ENCODE results near the gene INIP.

The INIP gene, protein sequence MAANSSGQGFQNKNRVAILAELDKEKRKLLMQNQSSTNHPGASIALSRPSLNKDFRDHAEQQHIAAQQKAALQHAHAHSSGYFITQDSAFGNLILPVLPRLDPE

DNA sequence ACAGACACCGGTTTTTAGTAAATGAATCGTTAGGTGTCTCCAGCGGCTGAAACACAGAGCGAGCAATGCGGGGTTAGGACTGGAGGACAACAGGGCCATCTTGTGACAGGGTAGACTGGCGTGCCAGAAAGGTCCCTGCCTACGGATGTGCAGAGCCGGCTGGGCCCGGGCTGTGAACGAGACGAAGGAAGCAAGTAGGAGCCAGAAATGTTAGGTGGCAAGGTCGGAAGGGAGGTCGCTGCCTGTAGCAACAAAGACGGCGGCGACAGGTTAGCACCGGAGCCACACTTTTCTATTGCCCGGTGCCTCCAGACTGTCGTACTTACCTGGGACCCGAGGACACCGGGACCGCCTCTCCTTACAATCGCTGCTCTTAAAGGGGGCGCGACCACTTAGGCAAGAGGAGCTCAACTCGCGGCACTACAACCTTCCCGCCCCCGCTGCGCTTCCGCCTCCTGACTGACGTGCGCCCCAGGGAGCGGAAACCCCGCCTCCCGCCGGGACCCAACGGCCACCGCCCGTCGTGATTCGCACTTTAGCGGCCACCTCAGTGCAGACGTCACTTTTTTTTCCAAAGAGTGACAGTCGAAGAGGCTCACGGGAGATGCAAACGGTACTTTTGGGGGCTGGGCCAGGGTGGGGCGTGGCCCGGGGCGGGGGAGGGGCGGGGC lies at the start of gene INIP:
Gene INIP, minus strand, starts transcription at position 457 of the 671 bp plus-strand sequence. CDS start 1,632 bp downstream, outside the sequence.
- DNase-seq: peak; percentile 97

DNA sequence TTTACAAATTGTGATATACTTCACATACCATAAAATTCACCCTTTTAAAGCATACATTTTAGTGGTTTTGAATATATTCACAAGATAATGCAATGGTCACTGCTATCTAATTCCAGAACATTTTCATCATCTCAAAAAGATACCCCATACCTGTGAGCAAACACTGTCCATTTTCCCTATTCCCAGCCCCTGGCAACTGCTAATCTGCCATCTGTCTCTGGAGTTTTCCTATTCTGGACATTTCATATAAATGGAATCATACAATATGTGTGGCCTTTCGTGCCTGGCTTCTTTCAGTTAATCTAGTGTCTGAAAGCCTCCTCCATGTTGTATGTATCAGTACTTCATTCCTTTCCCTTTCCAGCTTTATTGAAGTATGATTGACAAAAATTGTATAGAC lies 47.4 kb upstream of the INIP start:
- DNase-seq: no peak

DNA sequence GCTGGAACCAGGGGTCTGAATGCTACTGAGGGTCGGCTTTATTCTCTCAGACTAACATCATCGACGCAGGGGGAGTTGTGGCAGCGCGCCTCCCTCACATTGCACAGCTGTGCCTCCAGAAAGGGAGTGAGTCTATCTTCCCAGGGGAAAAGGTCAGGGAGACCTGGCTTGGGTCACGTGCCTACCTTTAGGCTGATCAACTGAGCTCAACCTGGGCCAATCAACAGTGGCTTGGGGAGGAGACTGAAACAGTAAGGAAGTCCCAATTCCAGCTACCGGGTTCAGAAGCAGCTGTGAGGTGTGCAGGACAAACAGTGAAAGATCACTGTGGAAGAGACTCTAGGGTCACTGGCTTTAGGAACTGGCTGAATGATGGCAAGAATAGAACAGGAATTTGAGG lies 46.9 kb upstream of the INIP start:
- no peak for DNase-seq

DNA sequence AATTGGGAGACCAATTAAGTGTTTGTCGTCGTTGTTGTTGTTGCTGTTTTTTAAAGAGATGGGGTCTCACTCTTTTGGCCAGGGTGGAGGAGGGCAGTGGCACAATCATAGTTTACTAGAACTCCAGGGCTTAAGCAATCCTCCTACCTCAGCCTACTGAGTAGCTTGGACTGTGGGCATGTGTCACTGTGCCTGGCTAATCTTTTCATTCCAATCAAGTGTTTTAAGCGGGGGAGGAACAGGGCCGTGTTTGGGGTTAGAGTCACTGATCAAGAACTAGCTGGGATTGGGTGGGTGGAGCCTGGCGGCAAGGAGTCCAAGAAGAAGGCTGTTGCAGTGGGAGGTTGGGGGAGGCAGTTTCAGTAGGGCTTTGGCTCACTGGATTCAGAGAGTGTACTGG lies 46.4 kb upstream of the INIP start:
- DNase-seq: no peak

DNA sequence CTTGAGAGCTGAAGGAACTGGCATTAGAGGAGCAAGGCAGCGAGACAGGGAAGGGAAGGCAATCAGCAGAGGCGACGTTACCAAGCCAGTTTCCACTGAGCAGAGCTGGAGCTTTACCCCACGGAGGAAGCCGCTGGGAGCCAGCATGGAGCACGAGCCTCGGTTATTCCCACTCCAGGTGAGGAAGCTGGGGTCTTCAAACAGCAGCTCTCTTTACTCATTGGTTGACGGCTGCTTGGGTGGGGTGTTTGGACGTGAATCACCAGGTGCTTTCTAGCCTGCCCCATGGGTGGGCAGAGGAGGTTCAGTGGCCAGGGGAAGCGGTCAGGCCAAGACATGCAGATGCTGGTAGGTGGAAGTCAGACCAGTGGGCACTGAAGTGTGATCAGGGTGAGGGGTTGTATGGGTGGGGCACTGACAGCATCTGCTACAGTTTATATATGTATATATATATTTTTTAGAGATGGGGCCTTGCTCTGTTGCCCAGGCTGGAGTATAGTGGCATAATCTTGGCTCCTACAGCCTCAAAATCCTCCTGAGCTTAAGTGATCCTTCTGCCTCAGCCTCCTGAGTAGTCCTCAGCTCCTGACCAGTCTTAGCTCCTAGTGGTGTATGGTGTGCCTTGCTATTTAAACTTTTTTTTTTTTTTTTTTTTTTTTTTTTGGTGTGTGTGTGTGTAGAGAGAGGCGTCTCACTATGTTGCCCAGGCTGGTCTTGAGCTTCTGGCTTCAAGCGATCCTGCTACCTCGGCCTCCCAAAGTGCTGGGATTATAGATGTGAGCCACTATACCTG lies 45.0 kb upstream of the INIP start:
- DNase-seq: no peak

DNA sequence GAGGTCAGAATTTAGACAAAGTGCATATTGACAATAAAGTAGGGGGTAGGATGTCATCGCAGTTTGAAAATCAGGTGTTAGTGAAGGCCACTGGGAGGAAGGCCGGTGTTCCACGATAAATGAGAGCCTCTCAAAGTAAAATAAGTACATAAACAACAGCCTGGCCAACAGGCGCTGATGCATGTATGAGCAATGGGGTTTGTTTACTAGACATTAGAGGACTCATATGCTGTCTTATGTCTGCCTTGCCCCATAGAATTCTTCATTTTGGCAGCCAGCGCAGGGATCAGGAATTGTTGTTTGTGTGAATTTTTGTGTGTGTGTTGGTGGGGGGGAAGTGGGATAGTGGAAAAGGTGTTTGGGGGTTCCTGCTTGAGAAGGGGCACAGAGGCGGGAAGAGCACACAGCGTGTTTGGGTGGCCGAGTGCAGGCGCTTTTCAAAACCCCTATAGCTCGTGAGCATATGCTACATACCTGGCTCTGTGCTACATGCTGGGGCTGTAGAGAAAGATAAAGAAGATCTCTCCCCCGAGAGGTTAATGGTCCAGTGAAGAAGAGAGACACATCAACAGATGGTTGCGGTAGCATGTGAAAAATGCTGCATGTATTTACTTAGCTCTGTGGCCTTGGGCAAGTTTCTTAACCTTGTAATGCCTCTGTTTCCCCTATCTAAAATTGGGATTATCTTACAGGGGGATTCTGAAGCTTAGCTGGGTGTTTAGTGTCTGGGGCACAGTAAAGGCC lies 44.2 kb upstream of the INIP start:
- no peak for DNase-seq

DNA sequence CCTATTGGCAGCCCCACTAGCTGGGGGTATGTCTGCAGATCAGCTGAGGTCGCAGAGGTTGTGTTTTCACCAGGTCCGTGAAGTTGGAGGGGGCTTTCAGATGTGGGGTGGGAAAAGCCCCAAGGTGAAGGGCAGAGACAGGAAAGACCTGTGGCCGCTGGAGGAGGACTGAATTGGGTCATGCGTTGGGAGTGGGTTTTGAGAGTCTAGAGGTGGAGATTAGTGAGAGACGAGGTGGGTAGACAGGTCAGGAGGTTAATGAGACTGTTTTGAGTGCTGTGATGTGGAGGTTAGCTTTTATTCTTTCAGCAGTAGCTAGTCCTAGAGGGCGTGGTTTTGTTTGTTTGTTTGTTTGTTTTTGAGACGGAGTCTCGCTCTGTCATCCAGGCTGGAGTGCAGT lies 42.9 kb upstream of the INIP start:
- DNase-seq: no peak

DNA sequence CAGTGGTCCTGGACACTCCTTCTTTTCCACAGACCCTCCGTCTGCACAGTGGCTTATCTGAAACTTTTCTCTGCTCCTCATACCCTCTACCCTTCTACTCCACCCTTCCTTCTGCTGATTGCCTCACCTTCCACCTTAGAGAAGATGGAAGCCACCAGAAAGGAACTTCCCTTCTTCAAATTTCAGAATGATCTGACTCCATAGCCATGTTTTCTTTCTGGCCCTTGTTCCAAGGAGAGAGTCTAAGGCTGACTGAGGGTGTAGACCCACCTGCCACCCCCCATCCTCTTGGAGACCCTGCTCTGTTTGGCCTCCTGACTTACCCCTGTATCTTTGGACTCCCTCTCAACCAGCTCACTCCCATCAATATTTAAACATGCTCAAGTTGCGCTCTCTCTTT lies 40.0 kb upstream of the INIP start:
- no peak for DNase-seq

DNA sequence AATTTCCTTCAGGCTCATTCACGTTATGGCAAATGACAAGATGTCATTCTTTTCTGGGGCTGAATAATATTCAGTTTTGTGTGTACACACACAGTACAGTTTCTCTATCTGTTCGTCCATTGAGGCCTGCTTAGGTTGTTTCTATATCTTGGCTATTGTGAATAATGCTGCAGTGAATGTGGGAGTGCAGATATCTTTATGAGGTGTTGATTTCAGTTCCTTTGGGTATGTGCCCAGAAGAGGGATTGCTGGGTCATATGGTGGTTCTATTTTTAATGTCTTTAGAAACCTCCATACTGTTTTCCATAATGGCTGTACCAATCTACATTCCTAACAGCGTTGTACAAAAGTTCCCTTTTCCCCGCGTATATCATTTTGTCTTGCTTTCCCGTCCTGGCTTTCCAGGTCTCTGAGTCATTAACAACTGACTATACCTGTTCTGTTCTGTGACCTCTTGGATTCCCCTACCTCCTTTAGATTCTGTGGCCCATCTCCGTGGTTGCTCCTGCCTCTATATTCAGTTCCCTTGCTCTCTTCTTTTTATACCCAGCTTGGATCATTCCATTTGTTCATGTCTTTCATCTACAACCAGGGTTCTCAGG lies 39.5 kb upstream of the INIP start:
- no peak for DNase-seq

DNA sequence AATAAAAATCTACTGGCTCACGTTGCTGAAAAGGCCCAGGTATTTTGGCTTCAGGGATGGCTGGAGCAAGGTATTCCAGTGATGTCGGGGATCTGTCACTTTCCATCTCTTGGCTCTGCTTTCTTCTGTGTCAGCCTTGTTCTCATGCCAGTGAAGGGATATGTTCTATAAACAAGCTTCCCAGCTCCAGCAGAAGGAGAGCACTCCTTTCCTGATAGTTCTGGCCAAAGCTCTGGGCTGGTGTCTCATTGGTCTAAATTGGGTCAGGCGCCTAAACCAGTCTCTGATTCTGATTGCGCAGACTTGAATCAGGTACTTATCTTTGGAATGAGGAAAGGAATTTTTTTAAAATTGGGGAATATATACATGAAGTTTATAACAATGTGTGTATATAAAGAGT lies 37.8 kb upstream of the INIP start:
- no peak for DNase-seq

DNA sequence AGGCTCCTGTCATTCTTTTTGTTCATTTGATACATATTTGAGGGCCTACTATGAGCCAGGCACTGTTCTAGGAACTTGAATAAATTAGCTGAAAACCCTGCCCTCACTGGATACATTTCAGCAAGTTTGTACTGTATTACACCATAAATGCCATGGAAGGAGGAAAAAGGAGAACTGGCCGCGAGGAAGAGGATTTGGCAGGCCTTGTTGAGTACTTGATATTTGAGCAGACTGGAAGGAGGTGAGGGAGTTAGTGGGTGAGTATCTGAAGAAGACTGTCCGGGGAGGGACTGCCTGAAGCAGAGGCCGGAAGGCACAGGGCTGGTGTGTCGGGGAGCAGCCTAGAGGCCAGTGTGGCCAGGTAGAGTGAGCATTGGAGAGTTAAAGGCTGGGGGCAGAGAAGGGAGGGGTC lies 37.1 kb upstream of the INIP start:
- DNase-seq: no peak

DNA sequence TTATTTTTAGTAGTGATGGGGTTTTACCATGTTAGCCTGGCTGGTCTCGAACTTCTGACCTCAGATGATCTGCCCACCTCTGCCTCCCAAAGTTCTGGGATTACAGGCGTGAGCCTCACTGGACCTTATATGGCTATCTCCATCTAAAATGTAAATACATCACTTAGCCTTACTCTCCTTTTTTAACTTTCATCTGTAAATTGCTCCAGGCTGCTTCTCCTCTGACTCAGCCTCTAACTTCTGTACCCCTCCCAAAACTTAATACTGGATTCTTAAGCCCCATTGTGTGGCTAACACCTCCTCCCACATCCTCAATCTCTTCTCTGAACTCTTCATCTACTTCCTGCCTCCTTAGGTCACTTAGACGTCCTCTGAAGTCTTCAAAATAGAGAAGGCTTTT lies 36.7 kb upstream of the INIP start:
- DNase-seq: peak; percentile 33 to 49

DNA sequence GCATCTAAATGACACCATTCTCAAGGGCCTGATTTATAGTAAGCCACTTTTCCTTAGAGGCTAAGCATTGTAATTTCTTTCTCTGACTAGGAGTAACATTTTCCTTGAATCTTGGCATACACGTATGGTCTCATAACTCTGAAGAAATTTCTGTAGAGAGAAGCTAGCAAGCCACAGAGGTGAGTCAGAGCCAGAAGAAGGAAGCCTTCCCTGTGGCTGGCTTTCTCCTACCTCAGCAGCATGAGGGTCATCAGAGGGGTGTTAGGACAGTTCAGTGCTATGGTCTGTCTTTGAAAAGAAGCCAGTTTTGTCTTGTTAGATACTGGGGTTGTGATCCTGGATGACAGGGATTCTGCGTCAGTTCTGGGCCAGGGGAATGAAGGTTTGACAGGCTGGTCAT lies 35.8 kb upstream of the INIP start:
- DNase-seq: peak; percentile 16 to 32

DNA sequence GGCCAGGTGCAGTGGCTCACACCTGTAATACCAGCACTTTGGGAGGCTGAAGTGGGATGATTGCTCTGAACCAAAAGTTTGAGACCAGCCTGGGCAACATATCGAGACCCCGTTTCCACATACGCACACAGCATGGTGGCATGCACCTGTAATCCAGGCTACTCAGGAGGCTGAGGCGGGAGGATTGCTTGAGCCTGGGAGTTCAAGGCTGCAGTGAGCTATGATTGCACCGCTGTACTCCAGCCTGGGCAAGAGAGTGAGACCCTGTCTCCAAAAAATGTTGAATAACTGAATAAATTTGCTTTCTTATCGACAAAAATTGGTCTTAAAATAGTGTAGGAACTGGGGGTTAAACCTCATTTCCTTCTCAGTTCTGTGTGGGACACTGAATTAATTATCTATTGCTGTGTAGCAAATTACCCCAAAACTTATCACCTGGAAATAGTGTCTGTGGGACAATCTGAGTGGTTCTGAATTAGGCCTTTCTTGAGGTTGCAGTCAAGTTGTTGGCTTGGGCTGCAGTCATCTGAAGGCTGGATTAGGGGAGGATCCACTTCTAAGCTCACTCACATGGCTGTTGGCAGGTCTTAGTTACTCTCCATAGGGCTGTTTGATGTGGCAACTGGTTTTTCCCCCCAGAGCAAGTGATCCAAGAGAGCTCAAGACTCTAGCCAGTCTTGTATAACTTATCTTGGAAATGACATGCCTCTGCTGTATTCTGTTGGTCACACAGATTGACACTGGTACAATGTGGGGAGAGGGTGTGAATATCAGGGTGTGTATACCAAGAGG lies 34.6 kb upstream of the INIP start:
- no peak for DNase-seq

DNA sequence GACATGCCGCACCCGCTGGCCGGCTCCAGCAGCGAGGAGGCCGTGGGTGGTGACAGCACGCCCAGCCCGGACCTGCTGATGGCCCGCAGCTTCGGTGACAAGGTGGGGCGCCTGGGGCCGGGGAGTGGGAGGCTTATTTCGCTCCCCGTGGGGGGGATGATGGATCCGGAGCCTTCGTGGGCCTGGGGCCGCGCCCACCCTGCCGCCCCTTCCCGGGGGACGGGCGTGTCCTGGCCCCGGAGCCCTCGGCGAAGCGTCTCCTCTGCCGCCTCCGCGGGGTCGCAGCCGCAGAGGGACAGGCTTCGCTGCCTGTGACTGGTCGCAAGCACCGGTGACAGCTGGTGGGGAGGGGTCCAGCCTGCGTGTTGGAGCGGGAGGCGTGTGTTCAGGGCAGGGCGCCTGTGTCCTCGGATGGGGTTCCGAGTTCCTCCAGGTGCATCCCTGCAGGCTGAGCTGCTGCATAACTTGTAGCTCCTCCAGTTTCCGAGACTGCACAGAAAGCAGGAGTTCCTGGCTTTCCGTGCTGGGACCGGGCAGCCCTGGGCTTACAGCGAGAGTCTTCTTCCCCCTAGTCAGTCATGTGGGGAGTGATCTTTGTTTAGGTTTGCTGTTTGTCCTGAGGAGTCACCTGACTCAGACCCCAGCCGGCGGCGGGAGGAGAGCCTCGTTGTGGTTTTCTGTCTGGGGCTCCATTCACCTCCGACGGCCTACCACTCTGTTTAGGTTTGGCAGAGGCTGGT lies 33.3 kb upstream of the INIP start:
- DNase-seq: peak; percentile 45 to 60

DNA sequence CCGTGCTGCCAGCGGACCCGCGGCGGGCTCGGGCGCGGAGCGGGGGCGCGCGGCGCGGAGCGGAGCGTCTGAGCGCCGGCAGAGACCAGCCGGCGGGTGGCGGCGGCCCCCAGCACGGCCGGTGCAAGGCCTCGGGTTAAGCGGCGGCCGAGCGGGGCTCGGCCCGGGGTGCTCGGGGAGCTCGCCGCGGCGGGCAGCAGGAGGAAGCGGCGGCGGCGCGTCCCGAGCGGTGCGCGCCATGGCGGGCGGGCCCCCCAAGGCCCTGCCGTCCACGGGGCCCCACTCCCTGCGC lies 32.8 kb upstream of the INIP start:
- peak in 1 of 2 experiments; percentile 26 for DNase-seq

DNA sequence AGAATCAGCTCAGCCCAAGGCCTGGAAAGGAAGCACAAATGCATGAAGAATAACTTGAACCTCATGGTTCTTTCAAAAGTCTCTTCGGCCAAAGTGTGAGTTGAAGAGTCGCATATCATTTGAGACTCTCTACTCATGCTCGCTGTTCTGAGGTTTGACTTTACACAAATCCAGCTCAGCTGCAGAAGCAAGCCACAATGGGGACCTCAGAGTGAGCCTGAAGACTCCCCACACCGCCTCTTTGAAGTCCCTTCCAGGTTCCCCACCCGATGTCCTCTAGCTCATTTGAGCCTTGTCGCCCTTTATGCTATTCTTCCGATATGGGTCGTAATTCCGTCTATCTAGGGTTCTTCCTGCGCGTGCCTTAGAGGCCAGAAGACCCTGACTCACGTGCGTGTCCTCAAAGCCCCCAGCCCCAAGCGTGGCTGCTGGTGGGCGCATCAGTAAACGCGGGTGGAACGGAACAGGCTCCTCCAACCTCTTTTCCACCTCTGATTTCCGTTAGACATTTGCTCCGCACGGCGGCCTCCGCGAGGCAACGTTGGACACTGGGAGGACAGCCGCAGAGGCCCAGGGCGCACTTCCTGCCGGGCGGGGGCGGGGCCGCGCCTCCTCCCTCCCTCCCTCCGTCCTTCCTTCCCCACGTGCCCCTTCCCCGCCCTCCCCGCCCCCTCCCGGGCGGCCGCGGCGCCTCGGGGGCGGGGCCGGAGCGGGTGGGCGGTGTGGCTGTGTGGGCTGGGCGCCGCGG lies 32.3 kb upstream of the INIP start, which contains the start of gene SNX30:
Gene SNX30, plus strand, starts transcription at position 745 of the 748 bp plus-strand sequence. CDS start 242 bp downstream, outside the sequence.
- peak; percentile 73 to 80 for DNase-seq

DNA sequence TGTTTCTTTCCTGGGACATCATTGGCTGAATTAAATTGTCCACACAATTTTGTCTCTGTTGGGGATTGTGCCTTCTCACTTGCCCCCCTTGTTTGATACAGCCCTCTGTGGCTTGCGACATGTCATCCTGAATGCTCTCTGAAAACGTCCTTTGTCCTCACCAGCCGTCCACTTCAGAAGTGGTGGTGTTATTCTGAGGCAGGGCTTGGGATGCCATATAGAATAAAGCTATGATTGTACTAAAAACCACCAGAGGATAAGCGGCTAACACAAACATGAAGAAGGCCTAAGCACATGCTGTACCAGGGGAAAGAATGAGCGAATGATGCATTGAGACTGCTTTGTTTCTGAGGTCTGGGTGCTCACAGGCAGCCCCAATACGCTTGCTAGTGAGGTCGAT lies 29.2 kb upstream of the INIP start:
- no peak for DNase-seq

DNA sequence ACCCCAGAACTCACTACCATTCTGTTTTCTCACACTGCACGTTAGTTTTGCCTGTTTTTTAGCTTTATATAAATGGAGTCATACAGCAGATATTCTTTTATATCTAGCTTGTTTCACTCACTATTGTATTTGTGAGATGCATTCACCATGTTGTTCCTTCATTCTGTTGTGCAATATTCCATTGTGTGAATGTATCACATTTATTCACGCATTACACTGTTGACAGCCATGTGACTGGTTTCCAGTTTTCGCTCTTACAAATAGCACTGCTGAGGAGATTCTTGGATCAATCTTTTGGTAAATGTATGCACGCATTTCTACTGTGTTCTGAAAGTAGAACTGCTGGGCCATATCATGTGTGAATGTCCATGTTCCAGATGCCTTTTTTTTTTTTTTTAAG lies 26.3 kb upstream of the INIP start:
- DNase-seq: no peak

DNA sequence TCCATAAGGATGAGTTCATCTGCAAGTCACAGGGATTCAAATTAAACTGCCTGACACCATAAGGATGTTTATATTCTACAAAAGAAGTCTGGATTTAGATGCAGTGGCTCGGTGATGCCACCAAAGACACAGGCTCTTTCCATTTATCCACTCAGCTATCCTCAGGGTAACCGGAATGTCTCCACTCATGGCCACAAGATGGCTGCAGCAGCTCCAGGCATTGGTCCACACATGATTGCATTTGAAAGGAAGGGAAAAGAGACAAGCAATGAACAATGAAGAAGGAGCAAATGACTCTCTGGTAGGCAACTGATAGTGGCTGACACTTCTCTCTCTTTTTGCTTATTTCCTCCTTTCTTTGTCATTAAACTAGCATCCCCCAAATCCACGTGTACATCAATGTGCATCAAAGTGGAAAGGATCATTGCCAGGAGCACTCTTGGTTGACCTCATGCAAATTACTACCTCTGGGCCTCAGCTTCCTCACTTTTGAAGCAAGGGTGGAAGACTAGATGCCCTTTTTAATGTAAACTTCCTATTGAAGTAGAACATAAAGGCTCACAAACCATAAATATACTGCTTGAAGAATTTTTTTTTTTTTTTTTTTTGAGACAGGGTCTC lies 25.4 kb upstream of the INIP start:
- DNase-seq: no peak

Data from activated CD4-positive, alpha-beta T cell treated with anti-CD3 and anti-CD28 coated beads, Interleukin-2, amount 50 U/mL, for 48 hours (primary cell).